ENCODE results near the gene MTCL1.

DNA sequence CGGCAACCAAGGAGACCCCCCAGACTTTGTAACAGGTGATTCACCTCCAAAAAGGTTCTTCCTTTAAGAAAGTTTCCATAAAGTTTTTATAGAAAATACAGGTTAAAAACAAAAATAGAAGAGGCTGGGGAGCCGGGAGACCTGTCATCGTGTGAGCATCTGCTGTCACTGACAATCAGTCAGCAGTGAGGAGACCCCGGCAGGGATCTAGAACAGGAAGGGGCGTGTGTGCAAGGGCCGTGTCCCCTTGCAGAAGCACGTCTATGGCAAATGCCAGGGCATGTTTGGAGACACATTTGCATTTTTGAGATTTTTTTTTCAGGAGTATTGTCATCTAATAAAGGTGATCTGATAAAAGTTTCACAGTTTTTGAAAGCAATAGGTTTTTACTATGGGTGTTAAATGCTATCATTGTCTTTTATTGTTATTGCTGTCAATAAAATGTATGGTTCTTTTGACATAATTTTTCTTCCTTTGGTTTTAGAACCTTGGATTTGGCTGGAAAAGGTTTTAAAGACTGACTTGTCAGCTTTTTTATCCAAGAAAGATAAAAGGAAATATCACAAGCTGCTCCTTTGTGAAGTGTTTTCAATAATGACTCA lies 52.1 kb downstream of the MTCL1 start:
- TF ChIP-seq, protein P1, sequence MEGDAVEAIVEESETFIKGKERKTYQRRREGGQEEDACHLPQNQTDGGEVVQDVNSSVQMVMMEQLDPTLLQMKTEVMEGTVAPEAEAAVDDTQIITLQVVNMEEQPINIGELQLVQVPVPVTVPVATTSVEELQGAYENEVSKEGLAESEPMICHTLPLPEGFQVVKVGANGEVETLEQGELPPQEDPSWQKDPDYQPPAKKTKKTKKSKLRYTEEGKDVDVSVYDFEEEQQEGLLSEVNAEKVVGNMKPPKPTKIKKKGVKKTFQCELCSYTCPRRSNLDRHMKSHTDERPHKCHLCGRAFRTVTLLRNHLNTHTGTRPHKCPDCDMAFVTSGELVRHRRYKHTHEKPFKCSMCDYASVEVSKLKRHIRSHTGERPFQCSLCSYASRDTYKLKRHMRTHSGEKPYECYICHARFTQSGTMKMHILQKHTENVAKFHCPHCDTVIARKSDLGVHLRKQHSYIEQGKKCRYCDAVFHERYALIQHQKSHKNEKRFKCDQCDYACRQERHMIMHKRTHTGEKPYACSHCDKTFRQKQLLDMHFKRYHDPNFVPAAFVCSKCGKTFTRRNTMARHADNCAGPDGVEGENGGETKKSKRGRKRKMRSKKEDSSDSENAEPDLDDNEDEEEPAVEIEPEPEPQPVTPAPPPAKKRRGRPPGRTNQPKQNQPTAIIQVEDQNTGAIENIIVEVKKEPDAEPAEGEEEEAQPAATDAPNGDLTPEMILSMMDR (IDR thresholded peaks at IDR 0.05): no peak
- TF ChIP-seq POLR2AphosphoS5 (IDR thresholded peaks at IDR 0.05): no peak
- no peak for TF ChIP-seq POLR2A (IDR thresholded peaks at IDR 0.05)
